NCI-H2081 (cell line): Measurements from ENCODE around the gene ANKRD55.
"Not testable (repeated sequence)": the region's sequence is repeated elsewhere in the genome, so short reads cannot be mapped to it uniquely, and the experiment has no call there.

Experiments used
- DNase-seq, 2 experiments: peaks; one replicate each; lab custom pipeline; 2025; lab: John Stamatoyannopoulos, UW

ANKRD55 gene

DNA sequence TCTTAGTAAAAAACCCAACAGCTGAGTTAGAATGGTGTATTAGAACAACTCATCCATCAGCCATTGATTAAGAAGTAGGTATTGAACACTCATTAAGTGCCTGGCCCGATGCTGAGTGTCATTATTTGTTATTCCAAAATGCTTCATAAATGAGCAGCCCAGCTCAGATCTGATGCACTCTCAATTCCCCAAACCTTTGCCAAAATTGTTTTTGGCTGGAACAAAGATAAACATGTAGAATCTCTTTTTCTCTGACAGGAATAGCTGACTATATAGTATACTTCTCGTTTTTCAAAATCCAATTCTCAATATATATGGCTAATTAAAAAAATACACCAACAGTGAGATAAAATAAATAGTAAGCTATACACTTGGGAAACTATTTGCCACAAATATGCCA is 20.0 kb upstream of the ANKRD55 start:
- DNase-seq = no peak

DNA sequence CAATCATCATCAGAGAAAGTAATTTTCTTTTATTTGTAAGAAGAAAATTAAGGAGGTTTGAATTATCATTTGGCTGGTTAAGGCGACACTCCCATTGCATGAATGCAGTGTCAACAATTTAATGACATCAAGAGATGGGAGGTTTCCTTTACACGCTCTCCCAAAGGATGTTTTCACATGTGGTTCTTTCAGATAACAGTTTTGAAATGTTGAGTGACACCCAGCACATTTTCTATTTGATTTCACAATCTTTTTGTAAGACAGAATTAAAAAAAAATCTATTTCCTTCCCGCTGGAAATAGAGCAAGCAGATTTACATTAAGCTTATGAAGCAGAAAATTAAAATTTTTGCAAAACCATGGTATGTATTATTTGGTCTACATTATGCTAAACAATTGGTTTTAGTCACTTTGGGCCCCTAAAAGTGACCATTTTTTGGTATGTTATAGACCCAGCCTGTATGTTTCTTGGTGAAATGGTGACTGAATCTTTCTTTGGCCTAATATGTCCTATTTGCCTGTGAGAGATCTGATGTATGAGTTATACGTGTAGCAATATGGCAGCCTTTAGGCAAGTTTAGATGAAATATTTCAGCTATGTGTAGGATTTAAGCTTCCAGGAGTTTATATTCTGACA is 18.9 kb upstream of the ANKRD55 start:
- DNase-seq = no peak

DNA sequence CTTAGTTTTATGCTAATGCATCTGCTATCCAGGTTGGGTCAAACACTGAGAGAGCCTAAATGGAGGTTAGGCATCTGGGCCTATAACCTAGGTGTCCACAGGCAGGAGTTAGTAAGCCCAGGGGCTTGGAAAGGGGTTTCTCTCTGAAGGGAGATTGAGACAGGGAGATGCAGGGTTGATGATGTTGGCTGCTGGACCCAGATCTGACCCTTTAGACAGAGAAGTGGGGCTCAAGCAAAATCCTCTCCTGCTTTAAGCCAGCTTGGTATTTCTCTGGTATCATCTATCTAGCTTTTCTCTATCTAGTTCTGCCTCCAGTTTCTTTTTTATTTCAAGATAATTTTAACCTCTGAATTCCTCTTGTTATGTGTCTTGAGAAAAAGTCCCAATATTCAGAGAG is 18.3 kb upstream of the ANKRD55 start:
- DNase-seq = no peak

DNA sequence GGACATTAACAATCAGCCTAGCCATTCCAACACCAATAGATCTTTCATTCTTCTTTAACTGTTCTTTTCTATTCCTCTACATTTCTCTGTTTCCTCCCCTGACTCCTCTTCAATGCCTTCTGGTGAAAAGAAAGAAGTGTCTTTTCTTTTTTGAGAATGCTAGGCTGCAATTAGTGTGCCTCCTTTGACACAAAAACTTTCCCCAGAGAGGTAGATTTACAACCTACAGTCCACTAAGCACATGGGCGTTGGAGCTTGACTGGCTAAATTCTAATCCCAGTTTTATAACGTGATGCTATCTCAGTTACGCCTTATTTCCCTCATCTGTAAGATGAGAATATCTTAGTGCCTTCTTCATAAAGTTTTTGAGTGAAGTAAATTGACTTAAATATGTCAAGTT is 16.9 kb upstream of the ANKRD55 start:
- DNase-seq = no peak

DNA sequence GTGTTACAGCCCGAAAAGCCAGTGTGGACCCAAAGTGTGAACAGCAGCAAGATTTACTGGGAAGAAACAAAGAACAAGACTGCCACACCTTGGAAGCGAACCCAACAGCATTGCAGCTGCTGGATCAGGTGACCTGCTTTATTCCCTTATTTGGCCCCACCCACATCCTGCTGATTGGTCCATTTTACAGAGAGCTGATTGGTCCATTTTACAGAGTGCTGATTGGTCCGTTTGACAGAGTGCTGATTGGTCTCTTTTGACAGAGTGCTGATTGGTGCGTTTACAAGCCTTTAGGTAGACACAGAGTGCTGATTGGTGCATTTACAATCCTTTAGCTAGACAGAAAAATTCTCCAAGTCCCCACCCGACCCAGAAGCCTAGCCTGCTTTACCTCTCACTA is 16.0 kb upstream of the ANKRD55 start:
- DNase-seq = not testable (repeated sequence)

DNA sequence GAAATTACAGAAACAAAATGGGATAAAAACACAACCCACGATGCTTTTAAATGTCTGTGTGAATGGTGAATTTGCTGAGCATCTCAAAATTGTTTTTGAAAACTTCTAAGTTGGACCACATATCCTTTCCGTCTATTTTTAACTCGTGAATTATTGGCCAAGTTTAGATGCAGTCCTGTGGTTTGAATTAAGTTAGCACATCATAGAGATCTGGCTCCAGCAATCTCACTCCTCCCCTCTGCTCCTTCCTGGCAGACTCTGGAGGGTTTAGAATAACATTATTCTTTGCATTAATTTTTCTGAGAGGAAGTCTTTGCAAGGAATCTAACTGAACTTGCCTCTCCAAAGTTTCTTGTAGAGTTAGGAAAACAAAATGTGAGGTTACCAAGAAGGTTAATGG is 14.5 kb upstream of the ANKRD55 start:
- DNase-seq = no peak

DNA sequence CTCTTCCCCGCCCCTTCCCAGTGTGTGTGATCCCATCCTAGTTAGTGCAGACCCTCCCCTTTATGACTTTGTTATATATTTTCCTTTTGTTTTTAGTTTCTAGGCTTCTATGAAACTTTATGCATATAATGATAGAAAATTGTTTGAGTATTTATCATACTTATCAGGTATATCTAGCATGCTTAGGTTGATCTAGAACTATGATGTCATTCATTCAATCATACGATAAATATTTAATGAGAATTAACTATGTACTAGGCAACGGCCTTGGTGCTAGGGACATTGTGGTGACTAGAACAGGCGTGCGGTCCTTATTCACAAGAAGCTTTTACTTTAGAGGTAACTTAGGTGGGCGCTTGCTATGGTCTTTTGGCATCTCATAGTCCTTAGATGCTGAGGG is 13.6 kb upstream of the ANKRD55 start:
- DNase-seq = no peak

DNA sequence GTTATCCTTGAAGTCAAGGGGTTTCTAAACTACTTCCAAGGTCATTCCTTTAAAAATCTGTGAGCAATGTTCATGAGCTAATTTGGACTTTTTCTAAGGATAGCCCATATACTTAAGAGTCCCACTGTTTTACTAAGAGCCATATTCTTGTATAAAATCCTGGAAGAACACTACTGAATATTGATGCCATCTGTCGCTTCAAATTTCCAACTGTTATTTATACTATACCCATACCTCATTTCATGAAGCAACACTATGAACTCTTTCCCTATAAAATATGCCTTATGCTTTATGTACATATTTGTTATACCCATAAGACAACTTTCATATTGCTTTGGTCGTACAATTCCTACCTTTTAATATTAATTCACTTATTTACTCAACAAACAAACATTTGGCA is 12.4 kb upstream of the ANKRD55 start:
- DNase-seq = no peak

DNA sequence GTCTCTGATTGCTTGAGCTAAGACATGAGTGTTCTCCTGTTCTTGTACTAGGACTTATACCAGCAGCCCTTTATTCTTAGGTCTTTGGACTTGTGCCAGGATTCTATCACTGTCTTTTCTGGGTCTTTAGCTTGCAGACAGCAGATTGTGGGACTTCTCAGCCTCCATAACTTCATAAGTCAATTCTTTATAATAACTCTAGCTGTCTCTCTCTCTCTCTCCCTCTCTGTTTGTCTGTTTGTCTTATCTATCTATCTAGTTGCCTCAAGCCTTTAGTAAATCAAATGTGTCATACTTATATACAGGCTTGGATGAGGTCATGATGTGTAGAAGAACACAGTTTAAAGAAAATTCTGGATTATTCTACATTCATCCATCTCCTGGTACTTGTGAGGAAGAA is 11.5 kb upstream of the ANKRD55 start:
- no peak for DNase-seq

DNA sequence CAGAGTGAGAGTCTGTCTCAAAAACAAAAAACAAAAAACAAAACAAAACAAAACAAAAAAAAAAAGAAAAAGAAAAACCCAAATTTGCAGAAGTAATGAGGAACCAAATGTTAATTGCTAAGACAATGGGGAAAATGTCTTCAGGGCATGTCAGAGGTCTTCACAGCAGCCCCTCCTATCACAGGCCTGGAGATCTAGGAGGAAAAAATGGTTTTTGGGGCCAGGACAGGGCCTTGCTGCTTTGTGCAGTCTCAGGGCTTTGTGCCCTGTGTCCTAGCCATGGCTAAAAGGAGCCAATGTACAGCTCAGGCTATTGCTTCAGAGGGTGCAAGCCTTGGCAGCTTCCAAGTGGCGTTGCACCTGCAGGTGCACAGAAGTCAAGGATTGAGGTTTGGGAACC is 9.1 kb upstream of the ANKRD55 start:
- not testable (repeated sequence) for DNase-seq

DNA sequence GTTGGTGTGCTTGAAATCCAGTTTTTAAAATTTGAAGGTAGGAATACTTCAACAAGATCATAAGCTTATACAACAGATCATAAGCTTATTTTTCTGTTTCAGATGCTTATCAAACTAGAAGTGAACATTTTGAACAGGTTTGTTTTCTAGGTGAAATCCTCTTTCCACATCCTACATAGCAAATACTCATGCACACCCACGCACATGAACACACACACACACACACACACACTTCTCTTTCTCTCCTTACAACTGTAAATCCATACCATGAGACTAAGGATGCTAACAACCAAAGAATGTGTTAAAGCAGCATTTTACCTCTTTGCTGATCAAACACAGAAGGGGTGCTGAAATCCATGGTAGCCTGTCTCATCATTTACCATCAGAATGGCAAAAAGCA is 592 bp downstream of the ANKRD55 start:
- no peak for DNase-seq

DNA sequence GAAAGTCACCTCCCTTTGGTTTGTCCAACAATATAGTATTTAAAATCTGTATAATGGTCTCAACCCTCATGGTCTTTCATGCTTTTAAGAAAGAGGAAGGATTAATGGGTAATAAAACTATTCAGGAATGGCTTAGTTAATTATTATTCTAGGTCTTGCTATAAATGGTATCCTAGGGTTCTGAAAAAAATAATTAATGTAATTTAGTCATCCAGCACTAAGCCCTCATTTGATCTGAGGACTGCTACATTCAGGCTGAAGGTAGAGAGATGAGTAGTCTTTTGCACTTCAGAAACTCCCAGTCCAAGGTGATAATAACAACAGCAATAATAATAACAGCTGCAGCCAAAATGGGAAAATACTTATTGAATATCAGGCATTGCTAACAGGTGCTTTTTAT is 2.6 kb downstream of the ANKRD55 start:
- no peak for DNase-seq

DNA sequence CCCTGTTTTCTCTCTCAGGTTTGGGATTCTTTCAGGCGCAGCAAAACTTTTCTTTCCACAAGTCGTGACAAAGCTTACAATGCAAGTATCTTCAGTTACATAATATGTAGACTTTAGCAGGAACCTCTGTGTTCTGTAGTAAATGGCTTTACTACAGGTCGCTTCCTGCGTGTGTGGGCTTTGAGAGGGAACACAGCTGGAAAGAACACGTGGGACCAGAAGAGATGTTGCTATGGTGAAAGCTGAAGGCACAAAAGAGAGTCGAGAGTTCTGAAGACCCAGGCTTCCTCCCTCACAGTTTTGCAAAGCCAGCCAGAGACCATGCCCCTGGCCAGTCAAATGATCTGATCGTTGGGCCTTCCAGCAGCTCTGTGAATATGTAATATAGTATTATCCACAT is 4.0 kb downstream of the ANKRD55 start:
- DNase-seq = no peak

DNA sequence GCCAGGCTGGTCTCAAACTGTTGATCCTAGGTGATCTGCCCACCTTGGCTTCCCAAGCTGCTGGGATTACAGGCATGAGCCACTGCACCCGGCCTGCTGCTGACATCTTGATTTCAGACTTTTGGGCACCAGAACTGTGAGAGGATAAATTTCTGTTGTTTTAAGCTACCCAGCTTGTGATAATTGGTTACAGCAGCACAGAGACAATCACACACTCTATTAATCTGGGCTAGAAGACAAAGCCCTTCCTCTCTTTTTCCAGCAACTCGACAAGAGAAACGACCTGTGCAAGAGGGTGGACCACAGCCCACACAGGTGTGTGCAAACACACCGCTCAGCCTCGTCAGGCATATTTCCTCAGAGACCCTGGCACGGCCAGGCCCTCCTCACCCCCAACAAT is 4.5 kb downstream of the ANKRD55 start:
- DNase-seq = no peak

DNA sequence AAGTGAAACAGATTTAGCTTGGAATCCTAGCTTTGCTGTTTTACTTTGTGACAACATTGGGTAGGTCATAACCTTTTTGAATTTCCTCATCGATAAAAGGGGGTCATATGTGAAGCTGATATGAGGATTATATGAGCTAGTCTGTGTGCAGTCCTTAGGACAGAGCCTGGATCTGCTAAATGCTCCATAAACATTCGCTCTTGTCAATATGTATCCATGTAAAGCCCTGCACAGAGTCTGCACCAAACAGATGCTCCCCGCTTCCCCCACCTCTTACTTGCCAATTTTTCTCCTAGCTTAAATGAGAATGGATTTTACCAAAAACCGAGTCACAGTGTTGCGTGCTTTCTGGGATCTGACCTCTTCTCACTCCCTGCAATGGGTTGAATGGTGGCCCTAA is 5.4 kb downstream of the ANKRD55 start:
- no peak for DNase-seq

DNA sequence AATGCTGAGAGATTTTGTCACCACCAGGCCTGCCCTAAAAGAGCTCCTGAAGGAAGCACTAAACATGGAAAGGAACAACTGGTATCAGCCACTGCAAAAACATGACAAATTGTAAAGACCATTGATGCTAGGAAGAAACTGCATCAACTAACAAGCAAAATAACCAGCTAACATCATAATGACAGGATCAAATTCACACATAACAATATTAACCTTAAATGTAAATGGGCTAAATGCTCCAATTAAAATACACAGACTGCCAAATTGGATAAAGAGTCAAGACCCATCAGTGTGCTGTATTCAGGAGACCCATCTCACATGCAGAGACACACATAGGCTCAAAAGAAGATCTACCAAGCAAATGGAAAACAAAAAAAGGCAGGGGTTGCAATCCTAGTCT is 9.8 kb downstream of the ANKRD55 start:
- not testable (repeated sequence) for DNase-seq

DNA sequence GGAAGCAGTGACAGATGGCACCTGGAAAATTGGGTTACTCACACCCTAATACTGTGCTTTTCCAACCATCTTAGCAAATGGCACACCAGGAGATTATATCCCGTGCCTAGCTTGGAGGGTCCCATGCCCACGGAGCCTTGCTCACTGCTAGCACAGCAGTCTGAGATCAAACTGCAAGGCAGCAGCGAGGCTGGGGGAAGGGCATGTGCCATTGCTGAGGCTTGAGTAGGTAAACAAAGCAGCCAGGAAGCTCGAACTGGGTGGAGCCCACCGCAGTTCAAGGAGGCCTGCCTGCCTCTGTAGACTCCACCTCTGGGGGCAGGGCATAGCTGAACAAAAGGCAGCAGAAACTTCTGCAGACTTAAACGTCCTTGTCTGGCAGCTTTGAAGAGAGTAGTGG is 11.5 kb downstream of the ANKRD55 start:
- DNase-seq = not testable (repeated sequence)

DNA sequence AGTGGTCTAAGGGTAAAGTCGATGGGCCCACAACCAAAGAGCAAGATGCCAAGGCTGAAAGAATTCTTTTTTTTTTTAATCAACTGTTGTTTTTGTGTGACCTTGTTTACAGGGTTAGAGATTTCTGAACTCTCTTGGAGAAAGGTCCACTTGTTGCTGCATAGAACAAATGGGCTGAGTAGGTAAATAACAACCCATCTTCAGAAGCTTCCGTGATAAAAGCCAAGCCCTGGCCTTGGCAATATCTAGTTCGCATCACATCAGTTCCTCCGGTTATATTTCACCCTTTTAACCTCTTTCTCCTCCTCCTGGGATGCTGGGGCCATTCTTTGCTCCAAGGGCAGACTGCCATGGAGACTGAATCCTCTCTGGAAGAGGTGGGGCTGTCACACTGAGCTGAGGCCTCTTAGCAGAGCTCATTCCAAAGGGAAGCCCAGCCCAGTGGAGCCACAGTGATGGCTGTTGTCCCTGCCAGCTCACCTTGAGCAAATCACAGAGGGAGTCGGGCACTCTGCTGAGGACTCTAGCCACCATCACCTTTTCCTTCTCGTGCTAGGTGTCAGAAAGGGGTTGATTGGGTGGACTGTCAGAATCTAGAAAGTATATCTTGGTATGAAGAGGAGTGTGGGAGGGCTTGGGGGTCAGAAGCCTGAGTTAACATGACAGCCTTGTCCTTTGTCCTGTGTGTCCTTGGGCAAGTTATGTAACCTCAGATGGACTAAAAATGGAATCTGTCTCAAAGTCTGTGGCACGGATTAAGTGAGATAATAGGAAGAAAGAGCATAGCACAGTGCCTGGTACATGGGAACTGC is 17.9 kb downstream of the ANKRD55 start:
- DNase-seq = no peak

DNA sequence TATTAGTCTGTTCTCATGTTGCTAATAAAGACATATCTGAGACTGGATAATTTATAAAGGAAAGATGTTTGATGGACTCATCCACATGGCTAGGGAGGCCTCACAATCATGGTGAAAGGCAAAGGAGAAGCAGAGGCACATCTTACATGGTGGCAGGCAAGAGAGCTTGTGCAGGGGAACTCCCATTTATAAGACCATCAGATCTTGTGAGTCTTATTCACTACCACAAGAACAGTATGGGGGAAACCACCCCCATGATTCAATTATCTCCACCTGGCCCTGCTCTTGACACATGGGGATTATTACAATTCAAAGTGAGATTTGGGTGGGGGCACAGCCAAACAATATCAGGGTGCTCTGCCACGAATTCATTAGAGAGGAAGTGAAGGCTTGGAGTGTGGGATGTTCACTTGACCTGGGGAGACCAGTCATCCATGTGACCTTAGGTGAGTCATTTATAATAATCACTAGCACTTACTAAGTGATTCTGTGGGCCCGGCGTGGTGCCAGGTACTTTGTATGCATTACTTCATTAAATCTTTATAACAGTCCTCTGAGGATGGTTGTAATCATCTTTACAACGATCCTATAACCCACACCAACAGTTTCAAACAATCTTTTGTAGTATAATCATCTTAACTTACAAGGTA is 19.1 kb downstream of the ANKRD55 start:
- not testable (repeated sequence) for DNase-seq

DNA sequence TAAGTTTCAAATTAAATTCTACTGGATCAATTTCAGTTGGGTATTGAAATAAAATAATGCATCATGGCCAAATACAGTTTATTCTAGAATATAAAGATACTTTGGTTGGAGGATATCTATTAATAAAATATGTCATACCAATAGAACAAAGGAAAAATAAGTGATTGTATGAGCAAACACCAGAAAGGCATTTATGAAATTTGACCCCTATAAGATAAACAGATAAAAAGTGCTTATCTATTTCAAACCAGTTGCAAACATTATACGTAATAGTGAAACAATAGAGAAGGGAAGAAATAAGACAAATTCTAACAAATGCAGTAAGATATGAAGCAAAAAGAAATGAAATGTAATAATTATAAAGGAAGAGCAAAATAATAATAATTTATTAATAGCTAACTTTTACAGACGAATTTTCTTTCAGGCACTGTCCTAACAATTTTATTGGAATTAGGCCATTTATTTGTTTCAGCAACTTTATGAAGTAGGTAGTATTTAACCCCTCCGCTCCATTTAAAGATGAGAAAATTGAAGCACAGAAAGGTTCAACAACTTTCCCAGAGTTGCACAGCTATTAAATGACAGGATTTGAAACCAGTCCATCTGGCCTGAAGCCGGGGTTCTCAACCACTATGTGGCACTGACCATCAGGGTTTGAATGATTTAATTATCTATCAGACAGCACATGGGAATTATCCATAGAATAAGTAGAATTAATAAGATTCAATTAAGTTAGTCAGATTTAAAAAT is 20.8 kb downstream of the ANKRD55 start:
- DNase-seq = no peak

DNA sequence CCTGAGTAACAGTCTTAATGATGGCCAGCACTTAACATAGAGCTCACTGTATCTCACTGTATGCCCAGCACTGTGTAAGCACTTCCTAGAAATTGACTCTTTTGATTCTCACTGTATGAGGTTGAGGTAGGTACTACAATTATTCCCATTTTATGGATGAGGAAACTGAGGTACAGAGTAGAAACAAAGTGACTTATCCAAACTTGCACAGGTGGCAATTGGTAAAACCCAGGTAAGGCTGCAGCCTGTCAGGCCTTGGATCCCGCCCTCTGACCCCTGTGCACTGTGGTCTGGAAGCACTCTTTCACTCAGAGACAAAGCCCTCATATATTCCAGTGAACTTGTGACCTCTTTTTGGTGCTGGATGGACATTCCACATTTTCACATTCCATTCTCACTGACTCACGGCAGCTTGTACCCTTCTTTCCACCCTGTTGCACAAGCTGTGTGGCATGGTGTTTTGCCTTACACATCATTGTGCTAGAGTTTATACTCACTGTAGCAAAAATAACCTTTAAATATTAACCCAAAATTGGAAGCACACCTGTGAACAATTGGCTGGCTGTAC is 21.7 kb downstream of the ANKRD55 start:
- no peak for DNase-seq

DNA sequence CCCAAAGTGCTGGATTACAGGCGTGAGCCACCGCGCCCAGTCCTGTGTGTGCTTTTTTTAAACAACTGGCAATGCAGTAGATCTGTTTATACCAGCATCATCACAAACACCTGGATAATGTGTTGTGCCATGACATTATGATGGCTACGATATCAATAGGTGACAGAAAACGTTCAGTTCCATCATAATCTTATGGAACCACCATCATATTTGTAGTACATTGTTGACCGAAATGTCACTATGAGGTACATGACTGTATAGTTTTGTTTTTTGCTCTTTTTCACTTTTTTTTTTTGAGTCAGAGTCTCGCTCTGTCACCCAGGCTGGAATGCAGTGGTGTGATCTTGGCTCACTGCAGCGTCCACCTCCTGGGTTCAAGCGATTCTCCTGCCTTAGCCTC is 24.4 kb downstream of the ANKRD55 start:
- DNase-seq = no peak
